B cell (primary cell): Measurements from ENCODE around the gene SEL1L. TPM values are rescaled to one million over a fixed set of nuclear protein-coding genes. Genes with fewer than 3 reads are reported as not detected.

Source experiments
- ATAC-seq: fragments of 200-7000 bp; cut with Tn5 transposase; one replicate; pipeline ENCODE4 v1.10.0; 2021; ENCODE audit warnings: low read depth, mild to moderate bottlenecking, moderate number of reproducible peaks, moderate library complexity
- CTCF ChIA-PET: fragments of 350-600 bp; sonication (Branson Sonifier 250); formaldehyde crosslinking; loops from one replicate; lab custom pipeline; 2021; ENCODE audit warnings: antibody characterized with exemption, inconsistent platforms; lab: Charles Lee
- POLR2A ChIA-PET: fragments of 350-600 bp; sonication (Branson Sonifier 250); formaldehyde crosslinking; loops from one replicate; lab custom pipeline; 2021; ENCODE audit warnings: antibody characterized with exemption; lab: Charles Lee
- DNase-seq: peaks from one replicate; pipeline ENCODE4 v3.0.0; 2013
- H2AFZ ChIP-seq: 2 replicates; pipeline ENCODE4 v1.6.1; 2012; ENCODE audit warnings: mild to moderate bottlenecking, low read depth, low read length; ENCODE audit not compliant: insufficient read depth, poor library complexity, severe bottlenecking
- H3K27ac ChIP-seq, 2 donors: 1 replicate in 1 of 2; 2 replicates in 1 of 2; pipeline ENCODE4 v1.5.1; 2012 to 2013; ENCODE audit warnings: low read length in 2 of 2, mild to moderate bottlenecking in 2 of 2, moderate library complexity in 1 of 2
- H3K27me3 ChIP-seq, 4 experiments: fragments of 200-600 bp in 1 of 4; sonication (generic) in 1 of 4; replicated peaks in 1 of 4; 1 replicate in 2 of 4; 2 replicates in 2 of 4; pipeline versions ENCODE4 v1.6.1 to v1.7.0; 2013 to 2016; ENCODE audit warnings: low read length in 3 of 4, mild to moderate bottlenecking in 2 of 4, mixed read lengths in 1 of 4, moderate library complexity in 1 of 4; ENCODE audit not compliant: insufficient read depth in 4 of 4, control insufficient read depth in 3 of 4; ENCODE audit errors: control extremely low read depth in 1 of 4
- H3K36me3 ChIP-seq, 2 experiments: replicated peaks in 1 of 2; 1 replicate in 1 of 2; 2 replicates in 1 of 2; pipeline versions ENCODE4 v1.6.1 to v1.7.1; 2013; ENCODE audit warnings: low read length in 1 of 2; ENCODE audit not compliant: insufficient read depth in 2 of 2, control insufficient read depth in 1 of 2; ENCODE audit errors: control extremely low read depth in 1 of 2, extremely low read depth in 1 of 2
- H3K4me1 ChIP-seq, 2 donors: fragments of 200-600 bp in 1 of 2; sonication (generic) in 1 of 2; 1 replicate in 1 of 2; 2 replicates in 1 of 2; pipeline versions ENCODE4 v1.5.1 to v1.6.1; 2013 to 2017; ENCODE audit warnings: low read length in 2 of 2; ENCODE audit not compliant: control insufficient read depth in 2 of 2, insufficient read depth in 2 of 2
- H3K4me2 ChIP-seq: replicated peaks from 2 replicates; pipeline ENCODE3; 2012; ENCODE audit warnings: mild to moderate bottlenecking, low read depth, low read length; ENCODE audit not compliant: poor library complexity, severe bottlenecking
- H3K4me3 ChIP-seq, 5 experiments: fragments of 200-600 bp in 1 of 5; sonication (generic) in 1 of 5; 1 replicate in 3 of 5; 2 replicates in 2 of 5; pipeline versions ENCODE4 v1.5.1 to v1.7.0; 2011 to 2016; ENCODE audit warnings: low read length in 4 of 5, mild to moderate bottlenecking in 4 of 5, low read depth in 2 of 5, control low read depth in 1 of 5, moderate library complexity in 1 of 5; ENCODE audit not compliant: insufficient read depth in 1 of 5; ENCODE audit errors: control extremely low read depth in 1 of 5, extremely low read depth in 1 of 5
- H3K79me2 ChIP-seq: fragments of 200-600 bp; sonication (generic); one replicate; pipeline ENCODE4 v1.6.0; 2016; ENCODE audit warnings: low read length; ENCODE audit not compliant: control insufficient read depth, insufficient read depth
- H3K9ac ChIP-seq: fragments of 200-600 bp; sonication (generic); 2 replicates; pipeline ENCODE4 v1.6.1; 2017; ENCODE audit warnings: mild to moderate bottlenecking, low read length, moderate library complexity
- H3K9me3 ChIP-seq, 3 donors: one replicate each; pipeline versions ENCODE4 v1.6.1 to v1.7.1; 2013; ENCODE audit warnings: low read length in 2 of 3; ENCODE audit not compliant: control insufficient read depth in 2 of 3, insufficient read depth in 1 of 3; ENCODE audit errors: control extremely low read depth in 1 of 3
- H4K20me1 ChIP-seq: 2 replicates; pipeline ENCODE4 v1.6.0; 2012; ENCODE audit warnings: mild to moderate bottlenecking, low read length; ENCODE audit not compliant: insufficient read depth, control insufficient read depth, poor library complexity, severe bottlenecking
- H3K27ac Mint-ChIP-seq: one replicate; pipeline ENCODE4 v1.8.0; 2021; ENCODE audit warnings: mixed read lengths
- H3K27me3 Mint-ChIP-seq: one replicate; pipeline ENCODE4 v1.8.0; 2021; ENCODE audit warnings: mixed read lengths
- H3K4me1 Mint-ChIP-seq: one replicate; pipeline ENCODE4 v1.8.0; 2021; ENCODE audit warnings: mixed read lengths
- H3K4me3 Mint-ChIP-seq: one replicate; pipeline ENCODE4 v1.8.0; 2021; ENCODE audit warnings: mixed read lengths
- H3K9me3 Mint-ChIP-seq: one replicate; pipeline ENCODE4 v1.8.0; 2022; ENCODE audit warnings: mixed read lengths; ENCODE audit not compliant: insufficient read depth
- CTCF ChIP-seq: fragments of 200-600 bp; IDR thresholded peaks from one replicate; pipeline ENCODE4 v1.8.0; 2022; ENCODE audit warnings: antibody characterized with exemption, mild to moderate bottlenecking
- EZH2 ChIP-seq: IDR thresholded peaks from 2 replicates; pipeline ENCODE4 v1.6.1; 2012; ENCODE audit warnings: borderline replicate concordance, low read depth, mild to moderate bottlenecking, moderate library complexity, low read length; ENCODE audit not compliant: insufficient read depth, poor library complexity, severe bottlenecking
- WGBS: methylation state at CpG from one replicate; pipeline ENCODE4 v1.1.5; 2013; ENCODE audit warnings: missing lambda C conversion rate; ENCODE audit not compliant: insufficient coverage; 5-methylcytosine and 5-hydroxymethylcytosine counted together
- intact Hi-C: fragments of 100-400 bp; cut with micrococcal nuclease; formaldehyde crosslinking; loops from one replicate; pipeline ENCODE4 v1.10.0; 2022
- polyA plus RNA-seq: library from polyadenylated mRNA; depleted of rRNA; stranded (reverse); fragments of >200 nt; gene quantifications from 2 replicates; pipeline ENCODE4 v1.2.3, GENCODE V29; 2012
- total RNA-seq, 2 donors: library from RNA; stranded (reverse); fragments of 120-200 nt in 1 of 2; gene quantifications; 1 replicate in 1 of 2; 2 replicates in 1 of 2; pipeline versions ENCODE4 v1.2.3 to v1.2.4, GENCODE V29; 2013 to 2022

SEL1L gene
- total and polyA plus RNA-seq, 2 donors (not counting 1 experiment from before 2014, with no cell fraction given), result 7.3 to 50.0 TPM

- Mint-ChIP-seq H3K4me3 (no peak overlapping the region), H3K27ac (no peak overlapping the region), H3K27me3 (peaks cover 75% of the 10 kb centered on the region), H3K9me3 (no peaks in the 10 kb centered on the region), H3K4me1 (peaks cover 14% of the 10 kb centered on the region)
- DNase-seq (no peak), ATAC-seq (no peak)
- no peak overlapping the region for H3K9ac ChIP-seq
- H3K4me1 ChIP-seq, result peaks cover 14 to 15% of the 10 kb centered on the region in 2 donors
- CTCF ChIA-PET, result interaction anchor here (0.7 kb wide), 1 partner anchor 500 kb away, joined by 4 read pairs; no protein-coding TSS in a partner anchor
- POLR2A ChIA-PET, result no interaction called here
- H3K4me3 ChIP-seq, result no peak overlapping the region
- peaks cover 0 to 32% (median 28%) of the 10 kb centered on the region in 4 experiments for H3K27me3 ChIP-seq
- H3K79me2 ChIP-seq, result no peaks in the 10 kb centered on the region
- H3K4me2 ChIP-seq, result no peak overlapping the region
- 83% methylated on average over 1 of the region's 3 CpGs for WGBS
- peaks cover 0 to 11% (median 0%) of the 10 kb centered on the region in 3 donors for H3K9me3 ChIP-seq
- TF ChIP-seq CTCF (no peak), EZH2 (no peak)
- intact Hi-C loops, result no loop called here
- no peak overlapping the region for H2AFZ ChIP-seq
- no peaks in the 10 kb centered on the region for H3K36me3 ChIP-seq
- no peaks in the 10 kb centered on the region for H4K20me1 ChIP-seq
- no peak overlapping the region for H3K27ac ChIP-seq
Measured at GRCh38 chr14:81440041-81440440, 93.6 kb downstream of the SEL1L start.

GRCh38 chr14:81437244-81437643, 96.4 kb downstream of the SEL1L start:
- Histone ChIP-seq H2AFZ (no peak overlapping the region), H3K4me3 (no peak overlapping the region), H3K4me2 (no peak overlapping the region), H3K27ac (no peak overlapping the region), H3K4me1 (peaks cover 15 to 16% of the 10 kb centered on the region in 2 donors), H3K9ac (no peak overlapping the region), H3K9me3 (peaks cover 0 to 11% (median 0%) of the 10 kb centered on the region in 3 donors), H3K79me2 (no peaks in the 10 kb centered on the region), H4K20me1 (no peaks in the 10 kb centered on the region), H3K27me3 (peaks cover 0 to 48% (median 44%) of the 10 kb centered on the region in 4 experiments), H3K36me3 (no peaks in the 10 kb centered on the region)
- no peak for DNase-seq
- no peak for ATAC-seq
- POLR2A ChIA-PET, result no interaction called here
- Mint-ChIP-seq H3K9me3 (no peaks in the 10 kb centered on the region), H3K4me1 (peaks cover 14% of the 10 kb centered on the region), H3K4me3 (peak overlapping the region; percentile 85), H3K27me3 (peaks cover 79% of the 10 kb centered on the region), H3K27ac (no peak overlapping the region)
- intact Hi-C loops, result no loop called here
- WGBS, result no CpG with 5 or more reads among the region's 4 CpGs
- CTCF ChIA-PET, result interaction anchor here (0.7 kb wide), 1 partner anchor 9 kb away, joined by 3 read pairs; no protein-coding TSS in a partner anchor
- TF ChIP-seq CTCF (no peak), EZH2 (no peak)
